Peyer's patch (tissue), 4 donors: ENCODE results near the gene UNKL.

Experiments
- POLR2A ChIP-seq, 2 donors: fragments of 450-650 bp; IDR thresholded peaks; one replicate each; pipeline ENCODE4 v1.5.1; 2017; ENCODE audit warnings: antibody characterized with exemption in 2 of 2, mild to moderate bottlenecking in 2 of 2, moderate library complexity in 2 of 2
- TF ChIP-seq, protein P1 (sequence below), 6 experiments: fragments of 450-650 bp in 4 of 6; fragments of 200-600 bp in 2 of 6; sonication (generic) in 1 of 6; IDR thresholded peaks; one replicate each; pipeline ENCODE4 v1.5.1; 2017 to 2019; ENCODE audit warnings: antibody characterized with exemption in 6 of 6, mild to moderate bottlenecking in 3 of 6, moderate library complexity in 1 of 6

DNA sequence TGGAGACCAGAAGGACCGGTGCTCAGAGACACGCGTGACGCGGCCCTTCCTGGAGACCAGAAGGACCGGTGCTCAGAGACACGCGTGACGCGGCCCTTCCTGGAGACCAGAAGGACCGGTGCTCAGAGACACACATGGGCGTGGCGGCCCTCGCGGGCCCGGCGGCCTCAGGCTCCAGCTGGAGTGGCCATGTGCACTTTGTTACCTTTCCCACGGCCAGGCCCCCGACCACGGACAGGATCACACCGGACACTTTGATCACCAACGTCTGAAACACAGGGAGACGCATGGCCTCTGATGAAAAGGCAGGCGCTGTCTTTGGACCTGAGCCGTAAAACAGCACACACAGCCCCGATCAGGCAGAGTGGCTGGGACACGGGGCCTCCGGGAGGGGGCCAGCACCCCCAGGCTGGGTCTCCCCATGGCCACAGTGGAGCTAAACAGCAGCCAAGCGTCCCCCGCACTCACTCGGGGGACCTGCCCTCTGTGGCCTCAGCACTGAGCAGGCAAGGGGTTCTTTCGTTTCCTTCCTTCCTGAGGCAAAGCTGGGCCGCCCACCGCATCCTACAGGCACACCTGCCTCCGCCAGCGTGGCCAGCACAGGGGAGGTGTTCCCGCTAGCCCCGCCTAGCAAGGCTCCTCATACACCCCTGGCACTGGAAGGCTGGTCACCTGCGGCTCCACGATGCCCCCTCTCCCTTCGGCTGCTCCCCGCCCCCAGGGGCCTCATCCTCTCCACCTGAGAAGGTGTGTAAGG, 43.2 kb upstream of the UNKL start:
- TF ChIP-seq, protein P1, sequence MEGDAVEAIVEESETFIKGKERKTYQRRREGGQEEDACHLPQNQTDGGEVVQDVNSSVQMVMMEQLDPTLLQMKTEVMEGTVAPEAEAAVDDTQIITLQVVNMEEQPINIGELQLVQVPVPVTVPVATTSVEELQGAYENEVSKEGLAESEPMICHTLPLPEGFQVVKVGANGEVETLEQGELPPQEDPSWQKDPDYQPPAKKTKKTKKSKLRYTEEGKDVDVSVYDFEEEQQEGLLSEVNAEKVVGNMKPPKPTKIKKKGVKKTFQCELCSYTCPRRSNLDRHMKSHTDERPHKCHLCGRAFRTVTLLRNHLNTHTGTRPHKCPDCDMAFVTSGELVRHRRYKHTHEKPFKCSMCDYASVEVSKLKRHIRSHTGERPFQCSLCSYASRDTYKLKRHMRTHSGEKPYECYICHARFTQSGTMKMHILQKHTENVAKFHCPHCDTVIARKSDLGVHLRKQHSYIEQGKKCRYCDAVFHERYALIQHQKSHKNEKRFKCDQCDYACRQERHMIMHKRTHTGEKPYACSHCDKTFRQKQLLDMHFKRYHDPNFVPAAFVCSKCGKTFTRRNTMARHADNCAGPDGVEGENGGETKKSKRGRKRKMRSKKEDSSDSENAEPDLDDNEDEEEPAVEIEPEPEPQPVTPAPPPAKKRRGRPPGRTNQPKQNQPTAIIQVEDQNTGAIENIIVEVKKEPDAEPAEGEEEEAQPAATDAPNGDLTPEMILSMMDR (IDR thresholded peaks at IDR 0.05), result no peak
- no peak for TF ChIP-seq POLR2A (IDR thresholded peaks at IDR 0.05)
